CD4-positive, alpha-beta T cell treated with Interleukin-4 for 1 hour (primary cell): Measurements from ENCODE around the gene EPHA6.
"Not testable (repeated sequence)": the region's sequence is repeated elsewhere in the genome, so short reads cannot be mapped to it uniquely, and the experiment has no call there.

Experiments
- DNase-seq, 2 donors: peaks; one replicate each; pipeline ENCODE4 v3.0.0-alpha.2; 2020 to 2022

The EPHA6 gene

GRCh38 chr3:97487587-97487986 is 673.2 kb downstream of the EPHA6 start:
- no peak for DNase-seq

GRCh38 chr3:97488741-97489140 is 674.3 kb downstream of the EPHA6 start:
- DNase-seq: no peak

DNA sequence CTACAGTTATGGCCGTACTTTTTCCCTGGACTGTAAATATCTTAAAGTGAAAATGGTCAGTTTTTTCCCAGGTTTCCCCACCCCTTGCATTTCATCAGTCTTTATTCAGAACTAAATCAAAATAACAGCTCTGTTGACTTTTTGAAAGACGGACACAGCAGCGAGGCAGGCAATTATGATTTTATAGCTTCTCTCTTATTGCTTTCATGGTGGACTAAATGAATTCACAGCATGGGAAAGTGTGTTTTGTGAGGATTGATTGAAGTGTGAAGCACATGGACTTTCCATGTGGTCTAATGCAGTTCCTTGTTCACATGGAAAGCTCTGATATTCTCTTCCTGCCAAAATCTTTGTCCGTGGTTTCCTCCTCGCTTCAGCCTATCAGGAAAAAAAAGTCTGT is 681.5 kb downstream of the EPHA6 start:
- DNase-seq: no peak

DNA sequence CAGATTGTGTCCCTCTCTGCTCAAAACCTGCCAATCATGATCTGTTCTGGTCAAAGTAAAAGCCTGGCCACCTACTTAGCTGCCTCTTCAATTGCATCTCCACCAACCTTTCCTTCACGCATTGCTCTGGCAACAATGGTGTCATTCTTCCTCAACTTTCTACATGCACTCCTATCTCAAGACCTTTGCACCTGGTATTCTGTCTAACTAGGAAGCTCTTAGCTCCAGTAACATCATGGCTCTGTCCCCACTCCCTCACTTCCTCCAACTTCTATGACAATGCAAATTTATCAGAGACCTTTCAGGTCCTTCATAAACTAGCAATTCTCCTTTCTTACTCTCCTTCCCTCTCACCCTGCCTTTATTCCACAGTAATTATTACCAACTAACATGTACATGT is 682.7 kb downstream of the EPHA6 start:
- DNase-seq: no peak

DNA sequence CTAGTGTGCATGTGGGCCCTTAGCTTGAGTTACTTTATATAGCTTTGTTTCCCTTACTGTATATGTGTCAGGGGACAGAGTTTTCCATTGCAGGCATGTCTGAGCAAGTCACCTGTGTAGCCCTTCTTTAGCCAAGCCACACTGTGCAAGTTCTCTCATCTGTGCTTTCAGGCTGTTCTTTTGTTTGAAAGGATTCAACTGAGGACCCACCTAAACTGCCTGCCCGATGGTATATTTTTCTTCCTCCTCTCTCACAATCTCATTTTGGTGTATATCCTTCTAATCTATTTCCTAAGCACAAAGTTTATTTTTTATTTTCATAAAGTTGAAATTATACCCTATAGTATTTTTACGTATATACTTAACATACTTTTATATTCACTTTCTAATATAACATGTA is 690.1 kb downstream of the EPHA6 start:
- DNase-seq: no peak

GRCh38 chr3:97510795-97511194 is 696.4 kb downstream of the EPHA6 start:
- no peak for DNase-seq

GRCh38 chr3:97515076-97515475 is 700.7 kb downstream of the EPHA6 start:
- DNase-seq: no peak

DNA sequence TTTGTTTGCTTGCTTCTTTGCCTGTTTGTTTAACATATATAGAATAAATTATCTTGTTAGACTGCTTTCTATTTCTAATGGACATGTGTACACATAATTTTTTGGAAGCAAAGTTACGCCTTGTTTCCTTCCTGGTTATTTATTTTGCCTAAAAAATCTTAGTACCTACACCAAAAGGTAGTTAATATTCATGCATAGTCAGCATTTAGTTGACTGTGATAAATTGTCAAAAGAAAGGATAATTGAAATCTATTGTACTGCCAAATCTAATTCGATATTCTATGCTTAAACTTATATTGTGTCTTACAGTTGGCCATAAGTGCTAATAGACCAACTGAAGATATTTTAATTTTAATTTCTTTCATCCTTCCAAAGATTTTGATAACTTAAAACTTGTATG is 716.3 kb downstream of the EPHA6 start:
- no peak for DNase-seq

GRCh38 chr3:97547573-97547972 is 733.2 kb downstream of the EPHA6 start:
- not testable (repeated sequence) for DNase-seq

DNA sequence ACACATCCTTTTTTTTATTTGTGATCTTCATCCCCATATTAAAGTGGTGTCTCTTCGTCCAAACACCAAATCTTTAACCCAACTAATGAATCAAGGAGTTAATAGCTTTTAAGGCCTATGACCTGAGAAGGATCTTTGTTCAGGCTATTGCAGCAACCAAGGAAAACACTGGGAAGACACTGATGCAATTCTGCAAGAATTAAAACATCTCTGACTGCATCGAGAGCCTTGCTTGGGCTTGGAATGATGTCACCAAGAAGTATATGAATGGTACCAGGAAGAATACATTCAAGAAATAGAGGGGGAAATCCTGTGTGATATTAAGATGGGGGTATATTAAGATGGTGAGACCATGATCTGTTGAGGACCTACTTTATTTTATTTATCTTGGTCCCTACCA is 736.0 kb downstream of the EPHA6 start:
- DNase-seq: no peak

- no peak for DNase-seq
These were observed 737.8 kb downstream of the EPHA6 start for GRCh38 chr3:97552186-97552585.

DNA sequence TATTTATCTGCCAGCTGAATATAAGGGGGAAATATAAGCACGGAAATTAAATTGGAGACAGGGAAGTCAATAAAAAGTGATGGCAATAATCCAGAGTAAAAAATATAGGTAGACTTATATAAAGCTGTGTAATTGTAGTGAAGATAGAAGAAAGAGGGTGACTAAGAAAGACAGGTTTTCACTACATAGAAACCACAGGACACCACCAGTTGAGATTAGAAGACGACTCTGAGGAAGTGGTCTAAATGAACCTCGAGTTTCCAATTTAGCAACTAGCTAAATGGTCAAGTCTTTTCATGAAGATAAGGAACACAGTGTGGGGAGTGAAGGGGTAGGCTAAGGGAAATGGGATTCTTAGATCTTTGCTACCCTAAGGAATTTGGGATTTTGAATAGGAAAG is 761.3 kb downstream of the EPHA6 start:
- no peak for DNase-seq

DNA sequence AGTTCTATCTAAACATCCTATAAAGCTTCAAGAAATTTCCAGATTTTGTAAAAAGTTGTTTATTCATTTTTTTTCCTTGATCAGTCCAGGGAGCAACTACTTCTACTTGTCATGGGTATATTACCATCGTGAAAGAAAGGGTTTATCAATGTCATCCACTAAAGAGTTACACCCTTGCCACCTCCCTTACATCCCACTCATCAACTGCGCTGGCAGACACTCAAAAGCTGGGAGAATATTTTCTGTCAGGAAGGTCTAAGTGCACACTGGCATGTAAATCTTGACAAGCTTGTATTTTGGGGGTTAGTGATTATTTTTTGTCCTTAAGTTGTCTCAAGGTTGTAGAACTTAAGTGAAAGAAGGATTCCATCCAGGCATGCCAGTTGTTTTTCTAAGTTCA is 761.8 kb downstream of the EPHA6 start:
- no peak for DNase-seq

DNA sequence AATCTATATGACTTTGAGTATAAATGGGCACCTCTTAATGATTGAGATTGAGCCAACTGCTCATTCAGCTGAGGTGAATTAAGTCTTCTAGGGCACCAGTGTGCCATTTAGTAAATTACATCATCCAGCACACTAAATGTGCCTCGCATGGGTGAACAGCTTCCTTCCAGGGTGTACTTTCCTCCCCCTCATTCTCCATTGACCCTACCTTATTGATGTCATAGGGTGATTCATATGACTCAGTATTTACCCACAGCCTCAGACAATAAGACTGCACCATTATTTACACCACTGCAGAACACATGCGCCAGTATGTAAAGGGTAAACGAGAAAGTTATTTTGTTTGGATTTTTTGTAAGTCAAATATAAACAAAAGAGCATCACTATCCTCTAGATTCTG is 765.0 kb downstream of the EPHA6 start:
- DNase-seq: no peak

GRCh38 chr3:97610626-97611025 is 796.2 kb downstream of the EPHA6 start:
- no peak for DNase-seq

GRCh38 chr3:97612632-97613031 is 798.2 kb downstream of the EPHA6 start:
- no peak for DNase-seq

GRCh38 chr3:97613139-97613538 is 798.7 kb downstream of the EPHA6 start:
- DNase-seq: no peak

DNA sequence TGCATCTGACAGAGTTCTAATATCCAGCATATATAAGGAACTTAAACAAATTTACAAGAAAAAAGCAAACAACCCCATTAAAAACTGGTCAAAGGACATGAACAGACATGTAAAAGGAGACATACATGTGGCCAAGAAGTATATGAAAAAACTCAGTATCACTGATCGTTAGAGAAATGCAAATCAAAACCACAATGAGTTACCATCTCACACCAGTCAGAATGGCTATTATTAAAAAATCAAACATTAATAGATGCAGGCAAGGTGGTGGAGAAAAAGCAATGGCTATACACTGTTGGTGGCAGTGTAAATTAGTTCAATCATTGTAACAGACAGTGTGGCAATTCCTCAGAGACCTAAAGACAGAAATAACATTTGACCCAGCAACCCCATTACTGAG is 806.1 kb downstream of the EPHA6 start:
- not testable (repeated sequence) for DNase-seq

GRCh38 chr3:97636465-97636864 is 822.1 kb downstream of the EPHA6 start:
- no peak for DNase-seq

DNA sequence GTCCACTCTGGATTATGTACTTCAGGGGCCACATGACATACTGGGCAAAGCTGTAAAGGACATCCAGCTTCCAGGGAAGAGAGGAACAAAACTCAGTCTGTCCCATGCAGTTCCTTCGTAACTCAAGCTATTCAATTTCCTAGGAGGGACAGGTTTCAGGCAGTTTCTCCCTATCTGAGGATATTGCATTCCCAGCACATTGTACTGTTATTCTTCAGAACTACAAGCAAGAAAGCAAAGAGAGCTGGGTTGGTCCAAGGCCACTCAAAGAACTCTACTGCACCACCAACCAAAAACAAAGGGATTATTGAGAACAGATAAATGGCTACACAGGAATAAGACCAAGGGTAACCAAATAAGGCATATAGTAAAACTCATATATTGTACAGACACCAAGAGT is 832.5 kb downstream of the EPHA6 start:
- DNase-seq: no peak

DNA sequence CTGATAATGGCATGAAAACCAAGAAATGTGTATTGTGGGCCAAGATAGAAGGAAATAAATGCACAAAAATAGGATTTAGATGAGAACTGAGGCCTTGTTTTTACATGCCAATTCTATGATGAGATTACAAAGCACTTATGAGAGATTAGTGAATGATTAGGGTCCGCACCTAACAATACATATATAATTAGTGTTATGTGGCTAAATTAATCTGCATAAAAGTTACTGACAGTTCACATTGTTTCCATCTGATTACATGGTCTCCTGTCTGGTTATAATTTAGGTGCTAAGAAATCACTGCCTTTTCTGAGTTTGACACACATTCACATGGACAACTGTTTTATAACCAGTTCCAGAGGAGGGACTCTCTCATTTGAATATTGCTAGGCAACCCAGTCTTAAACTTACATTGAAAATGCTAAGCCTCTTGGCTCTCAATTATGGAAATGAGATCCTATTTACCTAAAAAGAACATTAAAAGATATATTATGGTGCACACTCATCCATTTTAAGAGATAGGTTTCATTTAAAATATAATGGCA is 833.1 kb downstream of the EPHA6 start:
- no peak for DNase-seq

DNA sequence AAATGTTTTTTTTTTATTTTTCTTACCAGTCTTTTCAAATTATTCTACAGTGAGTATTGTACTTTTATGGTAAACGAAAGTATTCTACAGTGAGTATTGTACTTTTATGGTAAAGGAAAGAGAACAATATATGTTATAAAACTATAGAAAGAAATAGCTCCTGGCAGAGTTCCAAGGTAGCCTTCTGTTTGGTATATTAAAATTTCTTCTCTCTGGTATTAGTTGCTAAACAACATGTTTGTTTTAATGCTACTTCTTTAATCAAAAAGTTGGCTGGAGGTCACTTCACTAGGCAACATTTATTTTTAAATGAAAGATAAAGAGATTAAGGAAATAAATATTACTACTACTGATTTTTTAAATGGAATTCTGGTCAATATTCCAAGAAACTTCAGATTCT is 841.6 kb downstream of the EPHA6 start:
- no peak for DNase-seq

DNA sequence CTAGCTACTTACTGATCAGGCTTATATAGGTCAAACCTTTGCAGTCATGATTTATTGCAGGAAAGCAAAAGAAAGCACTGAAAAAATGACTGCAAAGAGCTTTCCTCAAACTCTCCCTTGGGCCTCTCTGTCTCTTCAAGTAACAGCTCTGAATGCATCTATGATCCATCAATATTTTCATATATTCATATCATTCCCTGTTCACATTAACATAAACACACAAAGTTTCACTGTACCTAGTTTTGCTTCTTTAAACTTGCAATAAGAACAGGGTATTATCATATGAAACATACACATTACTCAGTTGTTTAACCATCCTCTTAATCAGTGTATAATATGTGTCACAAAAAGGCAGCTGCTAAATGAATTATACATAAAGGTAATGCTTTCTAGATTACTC is 842.2 kb downstream of the EPHA6 start:
- DNase-seq: no peak

DNA sequence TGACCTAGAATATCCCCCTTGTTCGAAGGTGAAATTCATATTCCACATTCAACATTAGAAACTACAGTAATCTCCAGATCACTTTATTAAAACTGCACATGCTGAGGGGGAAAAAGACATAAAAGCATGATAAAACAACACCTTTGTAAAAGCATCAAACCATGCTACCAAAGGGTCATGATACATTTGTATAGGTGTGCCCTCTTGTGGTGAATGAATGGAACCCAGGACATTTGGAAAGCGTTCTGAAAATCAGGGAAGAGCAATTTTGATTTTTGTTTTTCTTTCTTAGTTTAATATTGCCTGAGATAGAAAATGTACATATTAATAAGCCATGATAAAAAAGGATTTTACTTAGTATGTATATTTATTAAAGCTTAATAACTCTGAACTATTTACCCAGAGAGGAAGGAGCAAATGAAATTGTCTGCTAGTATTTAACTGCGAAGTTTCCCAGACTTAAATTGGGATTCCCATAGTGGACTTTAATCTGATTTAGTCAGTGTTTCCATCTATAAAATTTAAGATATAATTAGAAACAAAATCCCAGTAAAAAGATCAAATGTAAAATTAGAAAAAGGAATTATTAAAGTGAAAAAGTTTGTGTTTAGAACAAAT is 844.4 kb downstream of the EPHA6 start:
- DNase-seq: no peak

DNA sequence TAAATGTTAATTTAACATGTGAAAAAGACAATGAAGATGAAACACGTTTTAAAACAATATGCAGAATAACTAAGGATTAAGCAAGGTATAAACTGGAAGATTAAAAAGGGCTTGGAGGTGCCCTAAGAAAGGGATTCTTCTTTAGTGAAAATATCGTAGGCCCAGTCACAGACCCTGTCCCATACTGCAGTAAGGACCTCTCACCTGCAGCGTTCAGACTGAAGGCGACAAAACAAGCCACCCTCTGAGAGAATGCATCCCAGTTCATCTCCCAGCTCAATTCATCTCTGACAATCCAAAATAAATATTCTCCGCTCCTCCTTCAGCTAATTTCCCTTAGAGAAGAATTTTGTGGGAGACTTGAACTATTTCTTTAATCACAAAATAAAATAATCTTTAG is 847.9 kb downstream of the EPHA6 start:
- no peak for DNase-seq
